HG03139 (cell line): ENCODE data around the gene OXTR.

Experiments
- ATAC-seq: cut with Tn5 transposase; IDR thresholded peaks from one replicate; pipeline ENCODE4 v1.9.1; 2021; ENCODE audit not compliant: unreplicated experiment

Gene OXTR

DNA sequence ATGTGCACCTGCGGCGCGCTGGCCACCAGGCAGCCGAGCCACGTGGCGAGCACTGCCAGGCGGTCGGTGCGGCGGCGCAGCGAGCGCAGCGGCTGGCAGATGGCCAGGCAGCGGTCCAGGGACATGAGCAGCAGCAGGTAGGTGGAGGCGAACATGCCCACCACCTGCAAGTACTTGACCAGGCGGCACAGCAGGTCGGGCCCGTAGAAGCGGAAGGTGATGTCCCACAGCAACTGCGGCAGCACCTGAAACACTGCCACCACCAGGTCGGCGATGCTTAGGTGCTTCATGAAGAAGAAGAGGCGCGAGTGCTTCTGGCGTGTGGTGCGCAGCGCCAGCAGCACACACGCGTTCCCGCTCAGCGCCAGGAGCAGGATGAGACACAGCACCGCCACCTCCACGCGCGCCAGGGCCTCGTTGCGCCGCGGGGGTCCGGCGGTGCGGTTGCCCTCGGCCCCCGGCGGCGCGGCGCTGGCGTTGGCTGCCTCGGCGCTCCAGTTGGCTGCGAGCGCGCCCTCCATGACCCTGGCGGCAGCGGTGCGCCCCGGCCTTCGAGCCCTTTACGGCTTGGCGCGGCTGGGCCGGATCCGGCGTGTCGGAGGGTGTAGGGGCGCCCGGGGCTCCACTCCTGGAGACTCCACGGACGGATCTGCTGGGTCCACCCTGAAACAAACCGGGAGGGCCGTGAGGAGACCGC, 1.6 kb downstream of the OXTR start:
- ATAC-seq: peak; percentile 42

DNA sequence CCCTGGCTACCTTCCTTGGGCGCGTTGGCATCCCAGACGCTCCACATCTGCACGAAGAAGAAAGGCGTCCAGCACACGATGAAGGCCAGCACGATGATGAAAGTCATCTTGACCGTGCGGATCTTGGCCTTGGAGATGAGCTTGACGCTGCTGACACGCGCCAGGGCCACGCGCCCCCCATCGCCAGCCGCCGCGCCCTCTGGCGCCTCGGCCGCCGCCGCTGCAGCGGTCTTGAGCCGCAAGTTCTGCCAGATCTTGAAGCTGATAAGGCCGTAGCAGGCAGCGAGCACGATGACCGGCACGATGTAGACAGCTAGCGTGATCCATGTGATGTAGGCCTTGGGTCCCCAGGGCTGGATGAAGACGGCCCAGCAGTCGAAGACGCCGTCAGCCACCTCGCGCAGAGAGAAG, 2.2 kb downstream of the OXTR start:
- ATAC-seq: no peak

DNA sequence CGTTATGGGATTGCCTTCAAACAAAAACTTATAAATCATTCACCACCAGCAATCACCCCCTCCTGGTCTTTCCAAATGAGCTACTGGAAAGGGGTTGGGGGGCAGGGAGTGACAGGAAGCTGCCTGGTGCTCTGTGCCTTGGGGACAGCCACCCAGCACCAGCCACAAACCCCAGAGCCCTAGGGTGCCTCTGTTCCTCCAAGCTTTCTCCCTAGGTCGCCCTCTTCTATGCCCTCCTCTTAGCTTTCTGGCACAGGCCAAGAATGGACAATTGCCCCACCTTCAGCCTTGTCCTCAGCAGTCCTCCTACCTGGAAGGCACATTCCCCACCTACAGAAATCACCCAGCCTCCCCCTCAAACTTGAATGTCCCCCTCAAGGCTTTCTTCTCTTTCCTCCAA, 3.3 kb downstream of the OXTR start:
- ATAC-seq: no peak

DNA sequence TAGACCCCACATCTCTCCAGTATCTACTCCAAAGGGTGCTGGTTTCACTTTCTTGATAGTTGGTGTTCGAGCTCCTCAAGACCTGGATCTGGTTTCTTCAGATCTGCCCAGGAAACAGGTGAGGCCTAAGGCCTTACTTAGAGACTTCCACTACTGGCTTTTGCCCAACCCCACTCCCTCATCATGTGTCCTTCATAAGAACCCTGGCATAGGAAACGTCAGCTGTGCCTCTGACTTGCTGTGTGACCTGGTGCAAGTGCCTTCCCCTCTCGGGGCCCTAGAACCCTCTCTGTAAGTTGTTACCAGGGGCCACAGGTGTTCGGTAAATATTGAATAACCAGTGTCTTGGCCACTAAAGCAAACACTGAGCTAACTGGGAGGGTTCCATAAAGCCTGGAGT, 3.9 kb downstream of the OXTR start:
- no peak for ATAC-seq

DNA sequence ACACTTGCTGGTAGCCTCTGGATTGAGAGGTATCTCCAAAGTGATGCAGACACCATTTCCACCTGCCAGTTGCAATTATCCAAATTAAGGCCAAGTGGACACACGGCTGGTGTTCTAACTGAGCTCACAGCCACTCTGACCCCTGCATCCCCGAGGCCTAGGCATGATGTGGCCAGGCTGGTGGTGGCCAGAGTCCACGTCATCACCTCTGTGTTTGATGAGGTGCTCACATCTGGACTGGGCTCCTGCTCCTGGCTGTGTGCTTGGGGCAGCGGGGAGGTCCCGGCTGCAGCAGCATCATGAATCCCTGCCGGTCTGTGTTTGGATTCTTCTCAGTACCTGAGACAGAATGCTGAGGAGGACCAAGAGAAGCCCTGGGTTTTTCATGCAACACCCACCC, 4.9 kb downstream of the OXTR start:
- ATAC-seq: no peak

DNA sequence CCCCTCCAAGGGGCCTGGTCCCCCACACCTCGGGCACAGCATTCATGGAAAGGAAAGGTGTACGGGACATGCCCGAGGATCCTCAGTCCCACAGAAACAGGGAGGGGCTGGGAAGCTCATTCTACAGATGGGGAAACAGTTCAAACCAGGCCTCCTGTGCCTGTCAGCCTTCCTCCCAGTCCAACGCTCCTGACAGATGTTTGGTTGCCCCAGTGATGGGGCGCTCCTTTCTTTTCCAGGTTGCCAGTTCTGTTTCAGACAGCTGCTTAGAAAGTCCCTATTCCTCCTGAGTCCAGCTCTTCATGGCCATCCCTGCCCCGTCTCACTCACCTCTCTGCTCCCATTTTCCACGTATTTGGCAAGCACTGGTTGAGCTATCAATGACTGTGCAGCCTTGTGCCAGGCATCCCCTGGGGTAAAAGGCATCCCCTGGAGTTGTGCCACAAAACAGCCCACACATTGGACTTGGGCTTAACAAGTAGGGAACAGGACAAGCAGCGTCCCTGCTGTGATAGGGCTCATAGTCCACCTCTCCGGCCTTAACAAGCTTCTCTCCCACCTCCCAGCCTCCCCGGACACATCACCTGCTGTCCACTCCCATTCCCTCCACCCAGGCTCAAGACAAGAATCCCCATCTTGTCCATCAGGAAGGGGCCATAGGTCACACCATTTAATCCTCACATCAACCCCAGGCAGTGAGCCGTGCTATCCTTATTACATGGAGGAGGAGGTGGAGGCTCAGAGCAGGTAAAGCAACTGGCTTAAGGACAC, 6.6 kb downstream of the OXTR start:
- no peak for ATAC-seq

DNA sequence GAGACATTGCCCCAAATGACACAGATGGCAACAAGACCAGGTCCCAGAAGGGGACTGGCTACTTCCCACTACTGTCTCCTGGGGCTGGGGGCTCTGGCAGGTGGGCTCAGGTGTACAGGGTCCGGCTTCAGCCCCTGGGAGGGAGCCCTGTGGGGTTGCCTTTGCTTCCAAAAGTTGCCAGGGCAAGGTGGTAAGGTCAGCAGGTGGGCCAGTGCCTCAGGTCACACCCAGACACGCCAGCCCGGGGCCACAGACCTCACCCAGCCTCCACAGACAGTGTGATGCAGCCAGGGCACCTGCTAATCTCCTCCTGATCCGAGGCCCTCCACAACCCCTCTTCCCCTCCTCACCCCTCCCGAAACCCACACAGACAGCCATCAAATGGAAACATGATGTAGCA, 7.5 kb downstream of the OXTR start:
- ATAC-seq: no peak

DNA sequence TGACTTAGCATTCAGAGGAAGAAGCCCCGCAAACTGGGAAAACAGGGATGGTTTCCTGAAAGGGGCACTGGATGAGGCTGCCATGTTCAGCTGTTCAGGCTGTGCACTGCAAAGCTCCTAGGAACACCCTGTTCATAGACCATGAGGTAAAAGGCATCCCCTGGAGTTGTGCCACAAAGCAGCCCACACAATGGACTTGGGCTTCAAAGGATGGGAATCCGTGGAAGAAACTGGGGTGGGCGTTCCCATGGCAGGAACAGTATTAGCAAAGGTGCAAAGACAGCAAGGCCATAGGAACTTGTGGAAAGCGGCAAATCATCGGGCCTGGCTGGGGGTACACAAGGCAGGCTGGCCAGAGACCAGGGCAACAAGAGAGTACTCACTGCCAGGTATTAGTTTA, 8.9 kb downstream of the OXTR start:
- no peak for ATAC-seq

DNA sequence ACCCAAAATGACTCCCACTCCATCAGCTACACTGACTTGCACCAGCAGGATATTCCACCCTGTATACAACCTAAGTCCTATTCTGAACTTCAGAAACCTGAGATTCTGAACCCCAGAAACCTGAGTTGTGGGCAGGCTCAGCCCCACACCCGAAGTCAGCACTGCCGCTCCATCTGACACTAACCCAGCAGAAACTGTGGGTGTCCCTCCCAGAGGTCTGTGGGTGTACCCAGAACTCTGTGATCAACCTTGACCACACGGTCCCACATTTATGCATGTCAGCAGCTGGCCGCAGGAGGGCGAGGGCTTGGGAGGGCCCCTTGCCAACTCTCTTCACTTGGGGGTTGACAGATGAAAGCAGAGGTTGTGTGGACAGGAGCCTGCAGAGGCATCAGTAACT, 9.3 kb downstream of the OXTR start:
- ATAC-seq: no peak

DNA sequence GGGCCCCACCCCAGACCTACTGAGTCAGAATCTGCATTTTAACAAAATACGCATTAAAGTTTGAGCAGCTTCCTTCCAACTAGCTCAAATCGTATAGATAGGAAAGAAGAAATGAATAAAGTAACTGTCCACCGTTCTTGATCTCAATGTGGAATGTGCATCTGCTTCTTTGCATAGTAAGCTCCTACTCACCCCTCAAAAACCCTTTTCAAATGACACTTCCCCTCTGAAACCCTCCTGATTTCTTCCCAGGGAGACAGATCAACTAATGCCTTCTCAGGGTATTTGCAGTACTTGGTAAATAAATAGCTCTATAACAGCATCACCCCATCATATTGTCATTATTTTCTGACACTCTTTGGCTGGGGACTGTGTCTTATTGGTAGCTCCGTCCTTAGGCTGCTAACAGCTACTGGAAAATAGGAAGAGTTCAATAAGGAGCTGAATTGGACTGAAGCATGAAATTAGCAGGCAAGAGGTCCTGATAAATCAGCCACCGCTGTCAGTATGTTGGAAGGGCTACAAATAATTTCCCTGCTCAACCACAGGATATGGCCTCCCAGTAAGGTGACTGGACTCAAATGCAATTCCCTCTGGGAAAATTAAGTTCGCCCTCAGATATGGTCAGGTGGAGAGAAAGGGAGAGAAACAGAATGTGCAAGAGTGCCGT, 10.2 kb downstream of the OXTR start:
- no peak for ATAC-seq

DNA sequence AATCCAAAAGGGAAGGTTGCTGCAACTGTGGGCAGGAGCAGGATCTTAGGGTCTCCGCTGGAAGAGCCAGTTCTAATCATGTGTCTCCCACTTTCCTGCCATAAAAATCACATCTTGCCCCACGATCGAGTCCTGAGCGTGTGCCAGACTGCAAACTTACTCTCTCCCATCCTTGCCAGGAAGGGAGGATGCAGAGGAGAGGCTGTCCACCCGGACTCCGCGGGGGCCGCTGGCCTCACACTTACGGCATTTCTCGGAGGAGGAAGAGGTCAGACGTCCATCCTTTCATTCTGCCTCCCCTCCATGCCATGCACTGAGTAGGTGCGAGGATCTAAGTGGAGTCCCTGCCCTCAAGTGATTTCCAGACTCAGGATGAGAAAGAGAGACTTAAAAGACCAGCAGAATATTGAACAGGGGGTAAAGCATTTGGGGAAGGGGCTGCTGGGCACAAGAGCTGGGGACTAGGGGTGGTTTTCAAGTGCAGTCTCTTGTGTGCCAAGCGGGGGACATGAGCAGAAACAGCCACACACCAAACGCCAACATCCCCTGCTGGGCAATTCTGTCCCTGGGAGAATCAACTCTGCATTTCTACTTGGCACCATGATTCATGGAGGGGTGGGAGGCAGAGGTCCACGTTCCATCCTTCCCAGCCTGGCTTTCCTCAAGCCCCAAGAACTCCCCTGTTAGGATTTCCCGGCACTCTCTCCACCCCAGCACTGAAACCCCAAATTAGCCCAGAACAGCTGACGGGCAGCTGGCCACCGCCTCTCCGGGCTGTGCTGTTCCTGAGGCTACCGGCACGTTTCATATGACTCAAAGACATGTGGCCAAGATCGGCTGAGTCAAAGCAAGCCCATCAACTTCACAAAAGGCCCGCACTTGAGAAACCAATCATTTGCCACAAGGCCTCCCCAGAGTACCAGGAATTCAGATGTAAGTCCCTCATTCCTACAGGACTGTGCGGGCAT, 11.6 kb downstream of the OXTR start:
- no peak for ATAC-seq

DNA sequence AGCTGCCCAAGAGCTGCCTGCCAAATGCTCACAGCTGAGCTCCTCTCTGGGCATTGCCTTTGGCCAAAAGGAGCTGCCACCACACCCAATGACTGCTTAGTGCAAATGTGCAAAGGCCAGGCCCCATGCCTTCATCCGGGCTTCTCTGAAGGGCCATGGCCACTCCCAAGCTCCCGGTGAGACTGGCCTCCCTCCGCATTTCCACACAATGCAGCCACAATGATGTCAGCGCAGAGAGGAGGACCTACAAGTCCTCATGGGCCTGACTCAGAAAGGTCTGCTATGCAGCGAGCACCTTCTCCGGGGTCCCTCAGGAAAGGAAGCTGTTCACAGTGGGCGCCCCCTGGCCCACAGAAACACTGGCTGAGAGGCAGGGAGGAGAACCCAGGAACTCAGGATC, 12.7 kb downstream of the OXTR start:
- ATAC-seq: no peak

DNA sequence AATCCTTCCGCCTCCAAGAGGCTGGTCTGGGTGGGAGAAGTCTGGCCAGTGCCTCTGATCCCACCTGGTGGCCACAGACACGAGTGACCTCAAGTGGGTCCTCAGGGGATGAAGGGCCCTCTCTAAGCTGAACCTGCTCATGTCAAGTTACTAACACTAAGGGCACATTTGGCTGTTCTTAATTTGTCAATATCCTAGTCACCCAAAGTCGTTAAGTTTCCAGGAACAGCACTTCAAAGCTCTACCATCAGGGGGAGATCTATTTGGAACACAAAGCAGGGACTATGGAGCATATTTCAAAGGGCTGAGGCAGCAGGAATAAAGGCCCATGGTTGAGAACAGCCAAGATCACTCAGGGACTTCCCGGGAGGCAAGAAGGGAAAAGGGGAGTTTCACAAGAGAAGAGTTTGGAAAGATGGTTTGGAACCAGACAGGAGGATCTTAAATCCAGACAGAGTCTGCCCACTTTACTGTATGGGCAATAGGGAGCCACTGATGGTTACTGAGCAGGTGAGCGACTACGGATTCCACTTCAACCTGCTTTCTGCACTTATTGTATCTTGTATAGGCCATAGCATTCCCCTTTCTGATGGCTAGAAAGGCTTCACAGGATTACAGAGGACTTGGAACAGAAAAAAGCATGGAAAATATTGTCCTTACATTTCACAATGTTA, 13.7 kb downstream of the OXTR start:
- ATAC-seq: no peak

DNA sequence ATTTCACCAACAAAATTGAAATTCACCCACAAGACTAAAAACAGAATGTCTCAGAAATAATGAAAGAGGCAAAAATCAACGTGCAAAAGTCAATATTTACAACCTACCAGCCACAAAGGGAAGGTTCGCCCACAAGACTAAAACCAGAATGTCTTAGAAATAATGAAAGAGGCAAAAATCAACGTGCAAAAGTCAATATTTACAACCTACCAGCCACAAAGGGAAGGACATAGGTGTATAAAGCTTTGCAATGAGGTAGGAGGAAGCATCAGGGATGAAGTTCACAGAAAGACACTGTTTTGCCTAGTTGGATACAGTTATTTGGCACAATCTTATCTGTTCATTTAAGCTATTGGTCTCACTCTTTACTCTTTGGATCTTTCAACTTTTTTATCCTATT, 14.3 kb downstream of the OXTR start:
- ATAC-seq: no peak

DNA sequence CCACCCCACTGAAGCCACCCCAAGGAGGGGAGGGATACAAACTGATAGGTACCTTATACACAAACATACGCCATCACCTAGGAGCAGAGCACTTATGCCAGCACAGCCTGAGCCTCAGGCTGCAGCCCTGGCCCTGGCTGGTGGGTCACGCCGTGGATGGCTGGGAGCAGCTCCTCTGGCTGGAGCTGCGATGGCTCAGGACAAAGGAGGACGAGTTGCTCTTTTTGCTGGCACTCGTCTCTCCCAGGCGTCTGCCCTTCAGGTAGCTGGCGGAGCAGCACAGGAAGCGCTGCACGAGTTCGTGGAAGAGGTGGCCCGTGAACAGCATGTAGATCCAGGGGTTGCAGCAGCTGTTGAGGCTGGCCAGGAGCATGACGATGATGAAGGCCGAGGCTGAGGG, 16.6 kb downstream of the OXTR start:
- no peak for ATAC-seq

DNA sequence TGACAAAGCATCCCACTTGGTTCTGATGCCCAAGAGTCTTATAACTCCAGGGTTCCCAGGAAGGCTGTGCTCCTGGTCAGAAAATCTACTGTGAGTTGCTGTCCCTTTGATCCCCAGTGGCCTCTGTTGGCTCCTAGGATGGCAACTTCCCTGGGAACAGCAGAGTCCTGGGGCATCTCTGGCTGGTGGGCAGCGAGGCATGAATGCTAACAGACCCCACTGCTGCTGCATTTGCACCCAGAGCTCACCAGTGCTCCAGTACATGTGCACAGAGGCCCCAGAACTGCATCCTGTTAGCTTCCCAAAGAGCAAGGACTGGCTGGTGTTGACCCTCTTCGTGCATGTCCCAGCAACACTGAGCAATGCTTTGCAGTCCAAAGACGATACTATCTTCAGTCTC, 20.1 kb downstream of the OXTR start:
- no peak for ATAC-seq

DNA sequence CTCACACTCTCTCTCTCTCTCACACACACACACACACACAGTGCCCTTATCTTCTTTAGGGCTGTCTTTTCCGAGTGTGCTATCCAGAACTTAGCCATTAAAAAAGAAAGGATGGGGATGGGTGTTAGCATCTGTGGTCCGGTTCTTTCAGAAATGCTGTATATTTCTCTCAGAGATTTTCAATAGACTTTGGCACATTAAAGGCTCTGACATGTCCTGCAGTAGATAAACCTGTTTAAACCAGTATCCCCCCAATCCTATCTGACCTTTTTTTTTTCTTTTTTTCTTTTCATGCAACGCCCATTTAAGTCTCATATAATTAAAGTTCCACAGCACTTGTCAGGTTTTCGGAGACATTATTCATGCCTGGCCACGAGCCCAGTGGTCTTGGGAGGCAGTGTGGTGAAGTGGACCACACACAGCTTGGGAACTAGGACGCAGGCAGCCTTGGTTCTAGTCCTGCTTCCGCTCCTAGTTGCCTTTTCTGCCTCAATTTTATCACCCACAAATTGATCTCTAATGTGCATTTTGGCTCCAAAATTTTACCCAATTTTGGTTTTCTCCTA, 22.6 kb downstream of the OXTR start:
- ATAC-seq: no peak

DNA sequence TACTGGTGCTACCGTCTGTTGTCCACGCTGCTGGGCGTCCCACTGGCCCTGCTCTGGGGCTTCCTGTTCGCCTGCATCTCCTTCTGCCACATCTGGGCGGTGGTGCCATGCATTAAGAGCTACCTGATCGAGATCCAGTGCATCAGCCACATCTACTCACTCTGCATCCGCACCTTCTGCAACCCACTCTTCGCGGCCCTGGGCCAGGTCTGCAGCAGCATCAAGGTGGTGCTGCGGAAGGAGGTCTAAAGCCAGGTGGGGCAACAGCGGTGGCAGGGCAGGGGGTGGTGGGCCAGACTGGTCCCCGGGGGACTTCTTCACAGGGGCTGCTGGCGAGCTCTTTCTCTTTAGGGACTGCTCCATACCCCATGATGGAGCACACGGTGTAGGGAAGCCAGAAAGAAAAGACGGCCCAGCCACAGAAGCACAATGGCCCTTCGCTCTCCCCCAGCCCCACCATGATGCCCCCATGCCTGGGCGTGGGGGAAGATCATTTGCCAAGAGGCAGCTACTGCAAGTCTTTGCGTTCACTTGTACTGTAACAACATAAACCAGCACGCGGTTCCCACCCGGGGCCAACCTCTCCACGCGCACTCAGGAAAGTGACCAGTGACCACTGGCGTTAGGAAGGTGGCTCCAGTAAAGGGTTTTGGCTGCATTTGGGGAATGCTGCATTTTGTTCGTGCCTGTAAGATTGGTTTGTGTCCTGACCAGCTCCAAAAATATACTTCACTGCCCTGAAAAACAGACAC, 23.6 kb downstream of the OXTR start:
- ATAC-seq: no peak

DNA sequence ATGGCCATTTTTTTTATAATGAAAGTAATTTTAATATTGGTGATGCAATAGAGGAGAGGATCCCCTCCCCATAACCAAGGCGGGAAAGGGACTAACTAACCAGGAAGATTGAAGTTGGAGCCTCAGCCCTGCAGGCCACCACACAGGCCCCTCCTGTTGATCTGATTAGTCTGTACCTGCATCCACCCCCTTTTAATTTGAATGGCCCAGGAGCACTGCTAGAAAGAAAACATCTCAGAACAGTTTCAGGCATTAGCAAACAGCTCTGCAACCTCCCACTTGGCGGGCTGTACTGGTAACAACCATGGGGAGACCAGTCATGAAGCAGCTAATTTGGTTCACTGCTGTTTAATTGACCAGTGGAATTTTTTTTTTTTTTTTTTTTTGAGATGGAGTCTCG, 25.5 kb downstream of the OXTR start:
- ATAC-seq: no peak
